Measurements from ENCODE around the gene PHYHD1. TPM values are rescaled to one million over a fixed set of nuclear protein-coding genes. Genes with fewer than 3 reads are reported as not detected.

Gene PHYHD1
- total RNA-seq, 3 donors from 2014 or later (not counting 1 experiment from before 2014, with no cell fraction given): 5.4 to 6.0 (median 5.4) TPM

GRCh38 chr9:128912270-128912853 lies 8.4 kb upstream of the PHYHD1 start:
- H3K4me3 Mint-ChIP-seq: peak overlapping the region; percentile 50

GRCh38 chr9:128913048-128913900 lies 7.5 kb upstream of the PHYHD1 start:
- no peak for TF ChIP-seq CTCF (IDR thresholded peaks at IDR 0.05)
- Mint-ChIP-seq H3K27me3 (ENCODE audit: low read depth in 2 of 2) (no peaks in the 10 kb centered on the region), H3K27ac (peak overlapping the region; percentile 82 to 91), H3K4me1 (peaks cover 21 to 63% of the 10 kb centered on the region in 2 donors), H3K9me3 (no peaks in the 10 kb centered on the region), H3K4me3 (peak overlapping the region; percentile 50), H3K36me3 (no peaks in the 10 kb centered on the region)
- no peaks in the 10 kb centered on the region for H3K9me3 ChIP-seq (ENCODE audit: control insufficient read depth, insufficient read depth, low read length)
- H3K36me3 ChIP-seq (ENCODE audit: control insufficient read depth, insufficient read depth, low read length): peaks cover 73% of the 10 kb centered on the region
- H3K27ac ChIP-seq (ENCODE audit: low read length): no peak overlapping the region
- H3K4me1 ChIP-seq (ENCODE audit: control insufficient read depth, insufficient read depth, low read length): peaks cover 44% of the 10 kb centered on the region
- no peak overlapping the region for H3K4me3 ChIP-seq (ENCODE audit: low read length)
- intact Hi-C loops (cut with micrococcal nuclease): no loop called here
- H3K27me3 ChIP-seq (ENCODE audit: control insufficient read depth, insufficient read depth, low read length): no peaks in the 10 kb centered on the region
- no peak for ATAC-seq
- 95% methylated on average over 15 of the region's 15 CpGs for WGBS (ENCODE audit: insufficient coverage)
- DNase-seq: no peak

More at GRCh38 chr9:128912270-128912853, 8.4 kb upstream of the PHYHD1 start:
- H3K4me1 ChIP-seq (ENCODE audit: control insufficient read depth, insufficient read depth, low read length): peaks cover 44% of the 10 kb centered on the region
- H3K9me3 Mint-ChIP-seq: no peaks in the 10 kb centered on the region
- no peaks in the 10 kb centered on the region for H3K27me3 ChIP-seq (ENCODE audit: control insufficient read depth, insufficient read depth, low read length)
- H3K9me3 ChIP-seq (ENCODE audit: control insufficient read depth, insufficient read depth, low read length): no peaks in the 10 kb centered on the region
- H3K27ac ChIP-seq (ENCODE audit: low read length): no peak overlapping the region
- TF ChIP-seq CTCF (IDR thresholded peaks at IDR 0.05): no peak
- intact Hi-C loops (cut with micrococcal nuclease): no loop called here
- no peaks in the 10 kb centered on the region for H3K36me3 Mint-ChIP-seq
- DNase-seq: no peak
- no peaks in the 10 kb centered on the region for H3K27me3 Mint-ChIP-seq (ENCODE audit: low read depth in 2 of 2)
- H3K4me3 ChIP-seq (ENCODE audit: low read length): no peak overlapping the region
- 86% methylated on average over 15 of the region's 15 CpGs for WGBS (ENCODE audit: insufficient coverage)
- peaks cover 21 to 71% of the 10 kb centered on the region in 2 donors for H3K4me1 Mint-ChIP-seq
- ATAC-seq: no peak
- H3K27ac Mint-ChIP-seq: peak overlapping the region; percentile 82 to 91
- H3K36me3 ChIP-seq (ENCODE audit: control insufficient read depth, insufficient read depth, low read length): peaks cover 73% of the 10 kb centered on the region

GRCh38 chr9:128913995-128914772 lies 6.6 kb upstream of the PHYHD1 start:
- WGBS (ENCODE audit: insufficient coverage): 85% methylated on average over 23 of the region's 23 CpGs

More at GRCh38 chr9:128913995-128914772, 6.6 kb upstream of the PHYHD1 start:
- TF ChIP-seq CTCF (IDR thresholded peaks at IDR 0.05): no peak
- no peak for DNase-seq
- H3K4me1 ChIP-seq (ENCODE audit: control insufficient read depth, insufficient read depth, low read length): peaks cover 41% of the 10 kb centered on the region
- peak overlapping the region in 1 of 2 donors; percentile 91 for H3K27ac Mint-ChIP-seq
- no peaks in the 10 kb centered on the region for H3K9me3 ChIP-seq (ENCODE audit: control insufficient read depth, insufficient read depth, low read length)
- no peak for ATAC-seq
- H3K9me3 Mint-ChIP-seq: no peaks in the 10 kb centered on the region
- no peak overlapping the region for H3K4me3 ChIP-seq (ENCODE audit: low read length)
- H3K4me3 Mint-ChIP-seq: no peak overlapping the region
- intact Hi-C loops (cut with micrococcal nuclease): no loop called here
- no peak overlapping the region for H3K27ac ChIP-seq (ENCODE audit: low read length)
- H3K27me3 ChIP-seq (ENCODE audit: control insufficient read depth, insufficient read depth, low read length): no peaks in the 10 kb centered on the region
- no peaks in the 10 kb centered on the region for H3K36me3 Mint-ChIP-seq
- no peaks in the 10 kb centered on the region for H3K27me3 Mint-ChIP-seq (ENCODE audit: low read depth in 2 of 2)
- H3K4me1 Mint-ChIP-seq: peaks cover 21 to 59% of the 10 kb centered on the region in 2 donors
- H3K36me3 ChIP-seq (ENCODE audit: control insufficient read depth, insufficient read depth, low read length): peaks cover 67% of the 10 kb centered on the region
